PC-9 (cell line): ENCODE data around the gene TGFB2.

ENCODE experiments used
- CTCF ChIP-seq: fragments of 200-600 bp; sonication (generic); conservative IDR thresholded peaks from 2 replicates; pipeline ENCODE4 v1.6.1; 2017; ENCODE audit warnings: mixed run types, antibody characterized with exemption, mild to moderate bottlenecking, moderate library complexity
- EZH2 ChIP-seq: fragments of 200-600 bp; sonication (generic); IDR thresholded peaks from 2 replicates; pipeline ENCODE4 v1.8.0; 2017; ENCODE audit warnings: antibody characterized with exemption, low read depth

GRCh38 chr1:218493986-218494385, 148.8 kb downstream of the TGFB2 start:
- TF ChIP-seq EZH2 (no peak), CTCF (no peak)
